ENCODE data around the gene EPHB3.

The EPHB3 gene

GRCh38 chr3:184630861-184631471, 69.4 kb downstream of the EPHB3 start:
- no peak for DNase-seq

DNA sequence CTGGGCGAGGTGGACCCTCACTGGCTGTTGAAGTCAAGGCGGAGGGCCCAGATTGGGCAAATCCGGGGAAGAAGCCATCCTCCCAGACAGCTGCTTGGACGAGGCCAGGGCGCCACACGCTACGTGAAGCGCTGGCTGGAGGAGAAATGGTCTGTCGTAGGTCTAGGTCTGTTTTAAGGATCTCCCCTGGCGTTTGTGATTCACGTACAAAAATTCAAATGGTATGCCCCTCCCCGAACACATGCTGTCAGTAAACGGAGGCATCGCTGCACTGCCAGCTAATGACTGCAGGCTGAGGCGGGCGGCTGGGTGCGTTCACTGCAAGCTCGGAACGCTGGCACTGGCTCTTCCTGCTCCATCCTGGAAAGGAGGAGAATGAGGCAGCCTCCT, 69.9 kb downstream of the EPHB3 start:
- DNase-seq = no peak

Data from CD4-positive, alpha-beta T cell treated with Interleukin-1 beta for 1 hour (primary cell).